ENCODE data around the gene CYP1B1.

Gene CYP1B1

GRCh38 chr2:38095996-38096861, 20.3 kb upstream of the CYP1B1 start:
- POLR2A ChIA-PET (ENCODE audit: low non-redundant PET): interaction anchor here (1.8 kb wide), 1 partner anchor 20 kb away, joined by 7 read pairs; the partner anchor contains the start of gene CYP1B1
- peak overlapping the region; percentile 90 for H3K27ac ChIP-seq

GRCh38 chr2:38095079-38095995, 19.4 kb upstream of the CYP1B1 start:
- peak overlapping the region; percentile 90 for H3K27ac ChIP-seq
- ChIA-PET CTCF (interaction anchor here (1.0 to 1.5 kb wide), 2 partner anchors 19 to 20 kb away, joined by 6 to 8 read pairs; partner anchors contain the start of gene CYP1B1), POLR2A (ENCODE audit: low non-redundant PET) (interaction anchor here (1.8 kb wide), 1 partner anchor 19 kb away, joined by 7 read pairs; the partner anchor contains the start of gene CYP1B1)
- no peak for TF ChIP-seq CTCF (conservative IDR thresholded peaks at IDR 0.05; ENCODE audit: low read depth)
- no peak for DNase-seq (ENCODE audit: low spot score)

More at GRCh38 chr2:38095996-38096861, 20.3 kb upstream of the CYP1B1 start:
- no peak for TF ChIP-seq CTCF (conservative IDR thresholded peaks at IDR 0.05; ENCODE audit: low read depth)
- CTCF ChIA-PET: interaction anchor here (0.7 to 1.5 kb wide), 3 partner anchors 20 to 114 kb away, joined by 4 to 8 read pairs (median 6); partner anchors contain the start of gene CYP1B1
- DNase-seq (ENCODE audit: low spot score): peak; percentile 73

GRCh38 chr2:38093527-38094165, 17.7 kb upstream of the CYP1B1 start:
- no peak for TF ChIP-seq CTCF (conservative IDR thresholded peaks at IDR 0.05; ENCODE audit: low read depth)
- DNase-seq (ENCODE audit: low spot score): no peak
- ChIA-PET POLR2A (ENCODE audit: low non-redundant PET) (no interaction called here), CTCF (interaction anchor here (0.6 kb wide), 1 partner anchor 17 kb away, joined by 4 read pairs; no protein-coding TSS in a partner anchor)
- peak overlapping the region; percentile 62 for H3K27ac ChIP-seq

GRCh38 chr2:38092196-38092902, 16.4 kb upstream of the CYP1B1 start:
- H3K27ac ChIP-seq: peak overlapping the region; percentile 81
- ChIA-PET CTCF (interaction anchor here (1.2 kb wide), 1 partner anchor 11 kb away, joined by 3 read pairs; no protein-coding TSS in a partner anchor), POLR2A (ENCODE audit: low non-redundant PET) (no interaction called here)
- no peak for TF ChIP-seq CTCF (conservative IDR thresholded peaks at IDR 0.05; ENCODE audit: low read depth)
- DNase-seq (ENCODE audit: low spot score): no peak

GRCh38 chr2:38091760-38092159, 15.8 kb upstream of the CYP1B1 start:
- peak overlapping the region; percentile 81 for H3K27ac ChIP-seq
- no peak for TF ChIP-seq CTCF (conservative IDR thresholded peaks at IDR 0.05; ENCODE audit: low read depth)
- POLR2A ChIA-PET (ENCODE audit: low non-redundant PET): no interaction called here
- CTCF ChIA-PET: interaction anchor here (0.6 to 1.2 kb wide), 2 partner anchors 11 to 576 kb away, joined by 3 to 4 read pairs; no protein-coding TSS in a partner anchor
- no peak for DNase-seq (ENCODE audit: low spot score)

Measured in RWPE1 (cell line).